Myocyte (in vitro differentiated cells): Measurements from ENCODE around the gene NANOS1. TPM values are rescaled to one million over a fixed set of nuclear protein-coding genes. Genes with fewer than 3 reads are reported as not detected.
"Not testable (repeated sequence)": the region's sequence is repeated elsewhere in the genome, so short reads cannot be mapped to it uniquely, and the experiment has no call there.

Source experiments
- DNase-seq: peaks from one replicate; pipeline ENCODE4 v3.0.0-alpha.2; 2012; ENCODE audit warnings: low read depth
- total RNA-seq: library from RNA; depleted of rRNA; stranded (reverse); fragments of >200 nt; gene quantifications from 2 replicates; pipeline ENCODE4 v1.2.3, GENCODE V29; 2014

The NANOS1 gene
- total RNA-seq, 1 donor from 2014 or later, result 5.1 TPM

DNA sequence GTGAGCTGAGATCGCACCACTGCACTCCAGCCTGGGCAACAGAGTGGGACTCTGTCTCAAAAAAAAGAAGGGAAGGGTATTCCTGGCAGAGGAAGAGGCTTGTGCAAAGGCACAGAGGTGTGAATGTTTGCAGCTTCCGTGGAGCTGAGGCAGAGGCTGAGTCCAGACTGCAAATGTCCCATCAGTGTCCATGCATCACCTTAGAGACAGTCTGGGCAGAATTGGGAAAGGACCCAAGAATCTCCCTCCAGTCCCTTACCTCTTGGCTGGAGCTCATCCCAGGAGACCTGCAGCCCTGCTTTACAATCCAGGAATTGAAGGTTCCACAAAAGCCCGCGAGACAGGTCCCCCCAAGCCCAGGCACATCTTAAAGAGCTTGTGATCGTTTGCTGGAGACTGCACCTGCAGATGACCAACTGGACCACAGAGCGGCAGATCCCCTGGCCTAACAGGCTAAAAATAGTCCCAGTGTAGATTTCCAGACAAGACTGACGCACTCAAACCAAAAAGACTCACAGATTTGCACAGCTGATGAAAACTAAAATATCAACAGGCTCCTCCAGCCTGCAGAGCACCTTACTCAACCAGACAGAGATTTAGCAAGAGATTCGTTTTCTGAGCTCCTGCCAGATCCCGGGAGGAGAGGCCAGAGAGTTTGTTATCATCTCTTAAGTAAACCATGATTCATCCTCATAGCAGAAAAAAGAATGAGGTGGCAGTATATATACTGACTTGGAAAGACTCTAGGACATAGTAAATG lies 22.9 kb upstream of the NANOS1 start:
- peak; percentile 90 for DNase-seq

DNA sequence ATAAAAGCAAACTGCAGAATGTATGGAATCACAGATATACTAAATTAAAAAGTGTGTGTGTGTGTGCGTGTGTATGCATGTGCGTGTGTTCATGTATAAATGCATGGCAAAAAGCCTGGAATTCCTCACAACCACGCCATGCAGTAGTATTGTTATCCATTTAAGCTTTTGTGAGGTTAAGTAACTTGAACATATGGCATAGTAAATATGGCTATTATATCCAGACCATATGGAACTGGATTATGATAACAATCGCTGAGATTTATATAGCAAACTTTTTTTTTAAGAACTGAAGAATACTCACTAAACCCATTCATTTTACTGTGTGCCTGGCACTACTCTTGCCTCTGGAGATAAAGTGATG lies 22.3 kb upstream of the NANOS1 start:
- no peak for DNase-seq

DNA sequence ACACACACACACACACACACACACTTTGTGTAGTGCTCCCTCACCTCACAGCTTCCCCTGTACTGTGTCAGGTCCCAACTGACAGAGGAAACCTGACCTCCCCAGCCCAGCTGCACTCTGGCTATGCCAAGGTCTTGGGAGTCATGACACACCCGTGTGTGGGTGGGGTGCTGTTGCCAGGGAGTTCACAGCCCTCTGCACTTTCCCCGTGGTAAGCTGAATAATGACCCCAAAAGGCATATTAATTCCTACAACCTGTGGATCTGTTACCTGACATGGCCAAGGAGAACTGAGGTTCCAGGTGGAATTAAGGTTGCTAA lies 8.9 kb upstream of the NANOS1 start:
- DNase-seq, result peak; percentile 71

DNA sequence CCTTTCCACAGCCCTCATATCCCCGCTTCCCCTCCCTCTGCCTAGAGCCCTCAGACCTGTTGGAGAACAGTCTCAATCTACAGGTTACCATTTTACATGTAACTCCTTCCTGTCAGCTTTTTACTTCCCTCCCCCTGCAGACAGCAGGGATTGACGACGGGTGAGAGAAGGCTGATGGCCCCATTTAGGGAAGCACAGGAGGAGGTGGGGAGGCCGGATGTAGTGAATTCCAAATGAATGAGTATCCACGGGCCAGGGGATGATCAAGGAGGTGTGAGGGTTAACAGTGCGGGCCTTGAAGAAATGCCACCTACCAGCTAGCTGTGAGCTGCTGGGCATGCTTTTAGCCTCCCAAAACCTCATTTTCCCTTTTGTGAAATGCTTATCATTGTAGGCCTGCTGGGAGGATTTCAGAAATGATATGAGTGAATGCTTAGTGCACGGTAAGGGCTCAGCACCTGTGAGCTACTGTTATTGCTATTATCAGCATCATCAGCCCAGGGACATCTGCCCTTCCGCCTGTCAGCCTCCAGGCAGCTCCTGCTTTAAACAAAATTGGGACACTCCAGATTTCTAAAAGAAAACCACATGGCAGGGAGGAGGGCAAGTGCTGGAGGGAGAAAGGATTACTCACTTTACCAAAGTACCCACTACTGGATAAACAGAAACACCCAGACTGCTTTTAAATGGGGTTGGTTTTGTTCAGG lies 6.5 kb upstream of the NANOS1 start:
- peak; percentile 86 for DNase-seq

DNA sequence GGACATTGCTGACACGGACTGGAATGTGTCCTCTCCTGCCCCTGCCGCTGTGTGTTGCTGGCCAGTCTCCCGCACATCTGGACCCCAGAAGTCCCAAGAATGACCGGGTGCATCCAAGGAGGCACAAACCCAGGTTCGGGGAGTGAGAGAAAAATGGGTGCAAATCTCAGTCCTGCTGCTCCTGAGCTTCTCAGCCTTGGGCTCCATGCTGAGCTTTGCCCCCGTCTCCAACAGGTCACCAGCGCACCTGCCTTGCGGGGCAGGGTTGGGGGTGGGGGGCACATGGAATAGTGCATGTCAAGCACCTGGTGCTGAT lies 6.0 kb upstream of the NANOS1 start:
- DNase-seq, result no peak

DNA sequence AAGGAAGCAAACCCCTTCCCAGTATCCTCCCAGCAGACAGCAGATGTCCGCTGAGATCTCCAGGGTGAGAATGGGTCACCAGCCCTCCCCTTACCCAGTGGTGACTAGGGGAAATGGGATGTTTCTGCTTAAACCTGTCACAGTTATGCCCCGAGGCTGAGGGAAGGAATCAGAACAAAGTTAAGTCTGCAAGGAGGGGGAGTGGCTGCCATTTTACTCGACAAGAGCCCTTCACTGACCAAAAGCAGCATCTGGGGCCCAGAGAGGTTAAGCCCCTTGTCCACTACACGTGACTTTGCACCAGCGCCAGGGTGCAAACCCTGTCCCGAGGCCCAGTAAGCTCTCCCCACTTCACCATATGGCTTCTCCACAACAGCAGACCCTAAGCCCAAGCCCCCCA lies 4.6 kb upstream of the NANOS1 start:
- no peak for DNase-seq

DNA sequence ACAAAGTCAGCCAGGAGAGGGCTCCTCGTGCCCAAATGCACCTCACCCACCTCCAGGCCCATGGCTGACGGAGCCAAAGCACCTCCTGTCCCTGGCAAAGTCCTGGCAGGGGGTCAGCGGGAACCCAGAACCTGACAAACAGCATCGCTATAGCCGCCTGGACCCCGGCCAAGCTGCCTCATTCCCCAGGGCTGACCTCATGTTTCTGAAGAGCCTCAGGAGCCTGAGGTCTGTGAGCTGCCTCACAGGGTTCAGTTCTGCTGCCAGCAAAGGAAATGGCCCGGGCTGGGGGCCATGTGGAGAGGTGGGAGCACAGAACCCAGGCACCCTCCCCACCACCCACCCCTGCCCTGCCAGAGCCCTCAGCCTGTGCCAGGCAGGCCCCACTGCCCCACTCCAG lies 4.2 kb upstream of the NANOS1 start:
- DNase-seq, result peak; percentile 60

DNA sequence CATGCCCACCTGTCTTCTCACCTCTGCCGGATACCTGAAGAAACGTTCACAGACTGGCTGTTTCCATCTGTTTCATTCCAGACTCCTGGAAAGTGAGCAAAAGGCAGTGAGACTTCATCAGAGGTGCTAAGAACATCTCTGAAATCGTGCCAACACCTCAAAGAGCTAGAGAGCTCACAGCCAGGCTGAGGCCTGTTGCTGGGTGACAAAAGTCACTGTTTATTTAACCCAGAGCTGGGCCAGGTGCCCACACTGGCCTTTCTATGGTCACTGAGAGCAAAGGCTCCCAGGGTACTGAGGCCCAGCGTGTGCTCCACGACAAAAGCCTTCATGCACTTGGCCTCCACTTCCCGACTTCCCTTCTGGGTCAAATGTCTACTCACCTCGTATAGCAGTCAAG lies 3.7 kb upstream of the NANOS1 start:
- peak; percentile 47 for DNase-seq

DNA sequence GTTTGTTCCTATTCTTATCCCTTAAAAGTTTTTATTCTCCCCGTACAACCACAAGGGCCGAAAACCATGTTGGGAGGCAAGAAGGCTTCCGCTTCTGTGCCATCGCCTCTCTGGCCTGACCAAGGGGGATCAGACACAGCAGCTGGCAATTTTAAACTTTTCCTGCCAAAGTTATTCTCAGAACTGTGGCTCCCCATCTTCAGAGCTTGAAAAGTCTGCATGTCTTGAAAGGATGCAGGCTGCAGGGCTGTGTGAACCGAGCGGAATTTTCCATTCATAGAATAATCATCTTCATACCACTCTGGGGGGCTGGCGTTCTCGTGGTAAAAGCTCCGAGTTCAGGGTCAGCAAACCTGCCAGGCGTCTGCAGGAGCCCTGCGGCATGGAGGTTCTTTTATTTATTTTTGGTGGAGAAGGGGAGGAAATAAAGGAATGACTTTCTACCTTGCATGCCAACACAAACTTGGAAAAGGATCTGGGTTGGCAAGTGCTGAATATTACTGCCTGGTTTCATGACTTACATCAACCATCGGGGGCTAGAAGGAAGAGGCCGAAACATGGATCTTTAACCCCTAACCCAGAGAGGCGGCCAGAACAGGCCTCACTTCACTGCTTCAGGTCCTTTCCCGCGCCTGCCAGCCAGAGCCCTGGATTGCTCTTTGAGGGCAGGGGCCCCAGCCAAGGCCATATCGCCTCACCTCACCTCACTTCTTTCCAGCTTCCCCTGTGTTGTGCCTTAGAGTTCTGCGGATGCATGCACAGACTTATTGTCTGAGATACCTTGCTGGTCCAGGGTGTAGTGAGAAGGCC lies 3.0 kb upstream of the NANOS1 start:
- DNase-seq, result peak; percentile 24

DNA sequence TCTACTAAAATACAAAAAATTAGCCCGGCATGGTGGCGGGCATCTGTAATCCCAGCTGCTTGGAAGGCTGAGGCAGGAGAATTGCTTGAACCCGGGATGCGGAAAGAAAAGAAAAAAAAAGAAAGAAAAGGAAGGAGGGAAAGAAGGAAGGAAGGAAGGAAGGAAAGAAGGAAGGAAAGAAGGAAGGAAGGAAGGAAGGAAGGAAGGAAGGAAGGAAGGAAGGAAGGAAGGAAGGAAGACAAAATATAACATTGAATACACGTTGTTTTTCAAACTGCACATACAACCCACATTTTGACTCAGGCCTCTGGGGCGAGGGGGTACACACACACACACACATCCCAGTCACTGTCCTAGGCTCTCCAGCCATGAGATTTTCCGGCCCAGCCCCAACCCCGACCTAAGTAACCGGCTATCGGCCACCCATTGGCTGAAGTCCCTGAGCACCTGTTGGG lies 1.0 kb upstream of the NANOS1 start:
- not testable (repeated sequence) for DNase-seq

DNA sequence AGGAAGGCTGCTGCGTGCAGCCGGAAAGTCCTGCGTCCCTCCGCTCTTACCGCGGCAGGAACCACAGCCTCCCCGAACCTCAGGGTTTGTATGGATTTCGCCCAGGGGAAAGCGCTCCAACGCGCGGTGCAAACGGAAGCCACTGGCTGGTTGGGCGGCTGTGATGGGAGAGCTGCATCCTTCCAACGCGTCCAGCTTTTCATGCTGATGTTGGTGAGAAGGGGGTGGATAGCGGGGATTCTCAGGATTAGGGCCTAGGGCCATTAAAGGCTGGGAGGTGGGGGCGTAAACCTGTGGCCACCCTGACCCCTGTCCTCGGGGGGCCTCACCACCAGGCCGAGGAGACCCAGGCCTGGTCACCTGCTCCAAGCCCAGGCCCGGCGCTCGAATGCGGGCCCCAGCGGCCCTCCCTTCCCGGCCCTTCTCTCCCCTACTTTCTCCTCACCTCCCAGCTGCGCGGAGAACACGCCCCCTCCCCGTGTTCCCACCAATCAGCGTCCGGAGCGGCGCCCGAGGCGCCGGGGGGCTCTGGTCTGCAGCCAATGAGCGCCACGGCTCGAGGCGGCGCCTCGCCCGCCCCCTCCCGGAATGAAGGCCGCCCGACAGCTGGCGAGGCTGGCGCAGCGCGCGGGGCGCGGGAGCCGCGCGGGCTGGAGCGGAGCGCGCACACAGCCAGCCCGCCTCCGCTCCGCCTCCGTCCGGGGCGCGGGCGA lies 458 bp upstream of the NANOS1 start:
- DNase-seq, result peak; percentile 85

DNA sequence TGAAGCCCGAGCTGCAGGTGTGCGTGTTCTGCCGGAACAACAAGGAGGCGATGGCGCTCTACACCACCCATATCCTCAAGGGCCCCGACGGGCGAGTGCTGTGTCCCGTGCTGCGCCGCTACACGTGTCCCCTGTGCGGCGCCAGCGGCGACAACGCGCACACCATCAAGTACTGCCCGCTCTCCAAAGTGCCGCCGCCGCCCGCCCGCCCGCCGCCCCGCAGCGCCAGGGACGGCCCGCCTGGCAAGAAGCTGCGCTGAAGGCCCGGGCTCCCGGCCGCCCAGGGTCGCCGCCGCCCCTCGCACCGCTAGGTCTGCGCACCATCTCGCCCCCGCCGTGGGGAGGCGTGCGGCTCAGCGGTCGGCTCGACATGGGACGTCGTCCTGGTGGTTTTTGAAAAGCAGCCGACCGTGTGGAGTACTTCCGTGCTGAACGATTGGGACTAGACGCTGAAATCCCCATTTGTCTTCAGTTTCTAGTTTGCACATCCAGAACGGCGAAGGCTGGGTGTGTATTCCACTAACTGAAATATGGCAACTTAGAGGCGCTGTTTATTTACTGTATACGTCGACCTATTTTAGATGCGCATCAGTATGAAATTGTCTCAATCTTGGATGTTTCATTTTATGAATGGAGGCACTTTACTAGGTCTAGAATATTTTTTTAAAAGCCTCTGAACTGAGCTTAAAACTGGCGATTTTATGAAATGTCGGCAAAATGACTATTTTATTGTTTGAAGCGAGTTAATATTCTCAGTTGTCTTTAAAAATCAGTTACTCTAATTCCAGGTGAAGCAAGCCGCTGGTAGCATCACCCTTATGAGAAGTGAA lies 1.1 kb downstream of the NANOS1 start:
- DNase-seq, result peak; percentile 40

DNA sequence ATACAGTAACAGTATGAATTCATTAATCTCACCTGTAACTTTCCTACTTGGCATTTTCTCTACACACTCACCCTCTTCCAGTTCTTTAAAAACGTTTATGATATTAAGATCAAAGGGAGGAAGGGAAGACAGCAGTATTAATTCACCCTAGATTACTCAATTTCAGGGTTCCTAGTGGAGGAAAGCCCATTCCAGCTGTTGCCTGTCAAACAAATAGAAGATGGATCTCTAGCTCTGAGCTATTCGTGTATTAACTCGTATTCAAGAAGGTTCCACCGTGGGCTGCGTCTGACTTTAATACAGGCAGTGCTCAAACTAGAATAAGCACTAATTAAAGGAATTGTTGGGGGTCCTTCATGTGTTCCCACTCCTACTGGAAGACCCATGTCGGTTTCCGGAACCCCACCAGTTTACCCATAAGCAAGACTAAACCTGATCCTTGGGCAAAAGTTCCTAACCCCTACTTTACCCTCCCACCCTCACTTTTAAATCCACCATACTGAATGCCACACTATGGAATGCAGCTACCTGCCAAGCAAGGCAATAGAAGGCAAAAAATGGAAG lies 2.1 kb downstream of the NANOS1 start:
- DNase-seq, result peak; percentile 22

DNA sequence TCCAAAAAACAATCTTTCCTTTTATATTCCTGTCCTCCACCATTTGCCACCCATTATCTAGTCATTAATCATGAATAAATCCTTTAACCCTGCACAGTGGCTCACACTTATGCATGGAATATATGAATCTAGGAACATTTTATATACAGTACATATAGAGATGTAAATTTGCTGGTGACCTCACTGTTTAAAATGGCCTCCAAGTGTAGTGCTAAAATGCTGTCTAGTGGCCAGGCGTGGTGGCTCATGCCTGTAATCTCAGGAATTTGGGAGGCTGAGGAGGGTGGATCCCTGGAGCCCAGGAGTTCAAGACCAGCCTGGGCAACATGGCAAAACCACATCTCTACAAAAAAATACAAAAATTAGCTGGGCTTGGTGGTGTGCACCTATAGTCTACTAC lies 9.6 kb downstream of the NANOS1 start:
- DNase-seq, result no peak

DNA sequence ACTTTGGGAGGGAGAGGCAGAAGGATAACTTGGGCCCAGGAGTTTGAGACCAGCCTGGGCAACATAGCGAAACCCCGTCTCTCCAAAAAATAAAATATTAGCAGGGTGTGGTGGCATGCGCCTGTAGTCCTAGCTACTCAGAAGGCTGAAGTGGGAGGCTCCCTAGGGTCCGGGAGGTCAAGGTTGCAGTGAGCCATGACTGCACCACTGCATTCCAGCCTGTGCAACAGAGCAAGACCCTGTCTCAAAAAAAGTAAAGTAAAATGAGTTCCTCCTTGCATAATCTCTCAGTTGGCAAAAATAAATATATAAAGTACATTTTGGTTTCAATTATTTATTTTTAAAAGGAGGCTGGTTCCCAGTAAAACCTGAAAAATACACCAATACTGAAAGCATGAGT lies 11.8 kb downstream of the NANOS1 start:
- no peak for DNase-seq

DNA sequence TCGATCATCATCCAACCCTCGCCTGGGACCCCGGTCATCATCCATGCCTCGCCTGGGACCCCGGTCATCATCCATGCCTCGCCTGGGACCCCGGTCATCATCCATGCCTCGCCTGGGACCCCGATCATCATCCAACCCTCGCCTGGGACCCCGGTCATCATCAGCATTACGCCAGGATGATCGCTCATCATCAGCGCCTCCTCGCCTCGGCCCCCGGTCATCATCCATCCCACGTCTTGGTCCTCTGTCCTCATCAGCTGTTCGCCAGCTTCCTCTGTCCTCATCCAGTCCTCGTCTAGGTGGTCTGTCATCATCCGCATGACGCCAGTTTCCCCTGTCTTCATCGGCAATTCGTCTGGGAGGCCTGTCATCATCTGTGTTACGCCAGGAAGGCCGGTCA lies 12.7 kb downstream of the NANOS1 start:
- DNase-seq, result no peak

DNA sequence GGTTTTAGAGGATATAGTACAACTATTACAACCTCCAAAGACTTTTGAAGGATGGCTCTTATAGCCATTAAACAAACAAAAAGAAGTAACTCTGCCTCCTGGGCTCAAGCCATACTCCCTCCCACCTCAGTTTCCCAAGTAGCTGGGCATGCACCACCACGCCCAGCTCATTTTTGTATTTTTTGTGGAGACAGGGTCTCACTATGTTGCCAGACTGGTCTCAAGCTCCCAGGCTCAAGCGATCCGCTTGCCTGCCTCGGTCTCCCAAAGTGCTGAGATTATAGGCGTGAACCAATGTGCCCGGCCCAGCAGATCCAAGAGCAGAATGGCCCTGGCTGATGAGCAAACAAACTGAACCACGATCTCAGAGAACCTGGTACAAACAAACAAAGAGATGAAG lies 16.0 kb downstream of the NANOS1 start:
- DNase-seq, result no peak

DNA sequence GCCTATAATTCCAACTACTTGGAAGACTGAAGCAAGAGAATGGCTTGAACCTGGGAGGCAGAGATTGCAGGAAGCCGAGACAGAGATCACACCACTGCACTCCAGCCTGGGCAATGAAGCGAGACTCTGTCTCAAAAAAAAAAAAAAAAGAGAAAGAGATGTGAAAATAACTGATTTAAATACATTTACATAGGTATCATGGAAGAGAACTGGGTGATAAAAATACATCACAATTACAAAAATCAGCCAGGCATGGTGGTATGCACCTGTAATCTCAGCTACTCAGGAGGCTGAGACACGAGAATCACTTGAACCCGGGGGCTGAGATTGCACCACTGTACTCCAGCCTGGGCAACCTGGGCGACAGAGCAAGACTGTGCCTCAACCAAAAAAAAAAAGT lies 19.8 kb downstream of the NANOS1 start:
- no peak for DNase-seq

DNA sequence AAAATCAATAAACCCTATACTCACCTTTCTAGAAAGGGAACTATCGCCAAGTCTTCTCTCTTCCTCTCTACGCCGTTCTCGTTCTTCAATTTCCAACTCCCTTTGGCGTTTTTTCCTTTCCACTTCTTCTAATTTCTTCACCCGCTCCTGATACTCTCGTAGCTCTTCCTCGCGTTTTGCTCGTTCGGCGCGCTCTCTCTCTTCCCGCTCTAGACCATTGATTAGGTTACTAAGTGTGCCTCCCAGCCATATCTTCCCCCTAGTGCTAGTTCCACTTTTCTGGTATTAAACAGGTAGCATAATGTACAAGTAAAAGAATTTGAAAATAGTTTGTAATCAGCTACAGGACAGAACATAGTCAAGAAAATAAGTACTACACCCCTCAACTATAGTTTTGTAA lies 20.3 kb downstream of the NANOS1 start:
- no peak for DNase-seq

DNA sequence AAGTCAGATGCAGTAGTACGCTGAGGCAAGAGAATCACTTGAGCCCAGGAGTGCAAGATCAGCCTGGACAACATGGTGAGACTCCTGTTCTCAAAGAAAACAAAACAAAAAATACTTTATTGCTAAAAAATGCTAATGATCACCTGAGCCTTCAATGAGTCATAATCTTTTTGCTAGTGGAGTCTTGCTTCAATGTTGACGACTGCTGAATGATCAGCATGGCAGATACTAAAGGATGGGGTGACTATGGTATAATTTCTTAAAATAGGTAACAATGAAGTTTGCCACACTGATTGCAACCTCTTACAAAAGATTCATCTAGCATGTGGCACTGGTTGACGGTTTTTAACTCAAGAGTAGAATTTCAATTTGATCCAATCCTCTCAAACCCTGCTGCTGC lies 22.3 kb downstream of the NANOS1 start:
- no peak for DNase-seq

DNA sequence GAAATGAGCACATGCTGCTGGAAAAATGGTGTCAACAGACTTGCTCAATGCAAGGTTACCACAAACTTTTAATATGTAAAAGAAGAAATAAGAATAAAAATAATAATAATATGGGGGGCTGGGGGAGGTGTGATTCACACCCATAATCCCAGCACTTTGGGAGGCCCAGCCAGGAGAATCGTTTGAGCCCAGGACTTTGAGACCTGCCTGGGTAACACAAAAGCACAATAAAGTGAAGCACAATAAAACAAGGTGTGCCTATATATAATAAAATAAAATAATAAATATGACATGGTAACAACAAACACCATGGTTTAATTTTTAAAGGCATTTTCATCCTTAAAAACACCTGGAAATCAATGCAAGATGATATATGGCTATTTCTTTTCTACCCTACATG lies 26.0 kb downstream of the NANOS1 start:
- no peak for DNase-seq
